ENCODE measurements around the gene MEIKIN.

MEIKIN gene

GRCh38 chr5:131973089-131973712 lies 27.7 kb upstream of the MEIKIN start:
- DNase-seq, result no peak

- no peak for DNase-seq
These were observed 23.0 kb upstream of the MEIKIN start for GRCh38 chr5:131968396-131968954.

- DNase-seq, result no peak
These were observed 21.1 kb upstream of the MEIKIN start for GRCh38 chr5:131966551-131966950.

GRCh38 chr5:131965826-131966415 lies 20.5 kb upstream of the MEIKIN start:
- DNase-seq, result no peak

GRCh38 chr5:131959906-131960305 lies 14.4 kb upstream of the MEIKIN start:
- DNase-seq, result no peak

- peak; percentile 10 for DNase-seq
These were observed 13.7 kb upstream of the MEIKIN start for GRCh38 chr5:131959136-131959535.

GRCh38 chr5:131957721-131958441 lies 12.4 kb upstream of the MEIKIN start:
- DNase-seq, result peak; percentile 88

GRCh38 chr5:131953969-131954368 lies 8.5 kb upstream of the MEIKIN start:
- DNase-seq, result no peak

- peak; percentile 38 for DNase-seq
These were observed 6.9 kb upstream of the MEIKIN start for GRCh38 chr5:131952301-131952857.

GRCh38 chr5:131950706-131951105 lies 5.2 kb upstream of the MEIKIN start:
- DNase-seq, result no peak

- DNase-seq, result no peak
These were observed 2.0 kb upstream of the MEIKIN start for GRCh38 chr5:131947445-131947844.

- no peak for DNase-seq
These were observed 537 bp downstream of the MEIKIN start for GRCh38 chr5:131944702-131945550.

- no peak for DNase-seq
These were observed 1.5 kb downstream of the MEIKIN start for GRCh38 chr5:131943916-131944315.

GRCh38 chr5:131942016-131942415 lies 3.4 kb downstream of the MEIKIN start:
- no peak for DNase-seq

GRCh38 chr5:131939690-131940345 lies 5.6 kb downstream of the MEIKIN start:
- no peak for DNase-seq

GRCh38 chr5:131932235-131932634 lies 13.2 kb downstream of the MEIKIN start:
- DNase-seq, result no peak

- no peak for DNase-seq
These were observed 16.5 kb downstream of the MEIKIN start for GRCh38 chr5:131928957-131929356.

- no peak for DNase-seq
These were observed 19.3 kb downstream of the MEIKIN start for GRCh38 chr5:131926168-131926567.

- DNase-seq, result no peak
These were observed 29.0 kb downstream of the MEIKIN start for GRCh38 chr5:131916481-131916880.

GRCh38 chr5:131914472-131914871 lies 31.0 kb downstream of the MEIKIN start:
- DNase-seq, result no peak

GRCh38 chr5:131913603-131914002 lies 31.9 kb downstream of the MEIKIN start:
- DNase-seq, result no peak

GRCh38 chr5:131906668-131907067 lies 38.8 kb downstream of the MEIKIN start:
- DNase-seq, result no peak

Data from eye (tissue), 1 donor.